Trophoblast cell (in vitro differentiated cells and primary cell): ENCODE measurements around the gene VASN.

Experiments used
- DNase-seq, 2 donors: peaks; one replicate each; pipeline ENCODE4 v3.0.0-alpha.2; 2016
- H2AFZ ChIP-seq: 2 replicates; pipeline ENCODE4 v1.6.1; 2013; ENCODE audit warnings: low read length, moderate library complexity, mild to moderate bottlenecking; ENCODE audit not compliant: insufficient read depth, poor library complexity
- H2AK5ac ChIP-seq: 2 replicates; pipeline ENCODE4 v1.6.1; 2013; ENCODE audit warnings: mild to moderate bottlenecking, low read length
- H2BK120ac ChIP-seq: 2 replicates; pipeline ENCODE4 v1.6.1; 2013; ENCODE audit warnings: low read length, mild to moderate bottlenecking, moderate library complexity; ENCODE audit not compliant: insufficient read depth, poor library complexity
- H2BK12ac ChIP-seq: 2 replicates; pipeline ENCODE4 v1.6.1; 2013; ENCODE audit warnings: mild to moderate bottlenecking, low read length, moderate library complexity
- H2BK5ac ChIP-seq: 2 replicates; pipeline ENCODE4 v1.6.1; 2013; ENCODE audit warnings: low read length, low read depth, moderate library complexity, mild to moderate bottlenecking; ENCODE audit not compliant: poor library complexity
- H3K14ac ChIP-seq: 2 replicates; pipeline ENCODE4 v1.6.1; 2013; ENCODE audit warnings: mild to moderate bottlenecking, low read length
- H3K18ac ChIP-seq: 2 replicates; pipeline ENCODE4 v1.6.1; 2013; ENCODE audit warnings: mild to moderate bottlenecking, low read length
- H3K23ac ChIP-seq: 2 replicates; pipeline ENCODE4 v1.6.1; 2013; ENCODE audit warnings: low read length
- H3K27ac ChIP-seq: 2 replicates; pipeline ENCODE4 v1.5.1; 2013; ENCODE audit warnings: low read depth, mild to moderate bottlenecking, inconsistent platforms, low read length, moderate library complexity
- H3K27me3 ChIP-seq: 2 replicates; pipeline ENCODE4 v1.6.1; 2013; ENCODE audit warnings: inconsistent platforms, mild to moderate bottlenecking, low read length, moderate library complexity; ENCODE audit not compliant: insufficient read depth
- H3K36me3 ChIP-seq, 2 experiments: 1 replicate in 1 of 2; 2 replicates in 1 of 2; pipeline ENCODE4 v1.6.1; 2013; ENCODE audit warnings: low read length in 2 of 2, mild to moderate bottlenecking in 2 of 2, moderate library complexity in 1 of 2; ENCODE audit not compliant: insufficient read depth in 2 of 2, control insufficient read depth in 1 of 2
- H3K4ac ChIP-seq: 2 replicates; pipeline ENCODE4 v1.6.1; 2013; ENCODE audit warnings: low read depth, mild to moderate bottlenecking, low read length, moderate library complexity
- H3K4me1 ChIP-seq, 2 experiments: 1 replicate in 1 of 2; 2 replicates in 1 of 2; pipeline ENCODE4 v1.6.1; 2013; ENCODE audit warnings: low read length in 2 of 2, mild to moderate bottlenecking in 2 of 2, moderate library complexity in 1 of 2; ENCODE audit not compliant: insufficient read depth in 2 of 2, control insufficient read depth in 1 of 2
- H3K4me2 ChIP-seq: 2 replicates; pipeline ENCODE4 v1.6.1; 2013; ENCODE audit warnings: inconsistent platforms, mild to moderate bottlenecking, low read length, moderate library complexity
- H3K4me3 ChIP-seq: 2 replicates; pipeline ENCODE4 v1.5.1; 2013; ENCODE audit warnings: mild to moderate bottlenecking, low read depth, low read length, inconsistent platforms
- H3K79me1 ChIP-seq: one replicate; pipeline ENCODE4 v1.6.1; 2013; ENCODE audit warnings: low read length
- H3K79me2 ChIP-seq: 2 replicates; pipeline ENCODE4 v1.6.1; 2013; ENCODE audit warnings: low read length, mild to moderate bottlenecking; ENCODE audit not compliant: control insufficient read depth, insufficient read depth, poor library complexity
- H3K9ac ChIP-seq: 2 replicates; pipeline ENCODE4 v1.6.1; 2013; ENCODE audit warnings: mild to moderate bottlenecking, low read length
- H3K9me3 ChIP-seq: 2 replicates; pipeline ENCODE4 v1.6.1; 2013; ENCODE audit warnings: low read depth, mild to moderate bottlenecking, control low read depth, inconsistent platforms, low read length; ENCODE audit not compliant: insufficient read depth
- H4K12ac ChIP-seq: 2 replicates; pipeline ENCODE4 v1.6.1; 2013; ENCODE audit warnings: low read depth, mild to moderate bottlenecking, low read length, moderate library complexity
- H4K8ac ChIP-seq: 2 replicates; pipeline ENCODE4 v1.6.1; 2013; ENCODE audit warnings: low read depth, mild to moderate bottlenecking, low read length, moderate library complexity
- H4K91ac ChIP-seq: one replicate; pipeline ENCODE4 v1.6.1; 2013; ENCODE audit warnings: low read depth, mild to moderate bottlenecking, low read length, moderate library complexity
- WGBS: extraction: QIAGEN DNeasy Blood & Tissue Kit; methylation state at CpG from one replicate; pipeline ENCODE4 v1.1.7; 2013; ENCODE audit warnings: missing lambda C conversion rate; ENCODE audit not compliant: insufficient read length, insufficient coverage; ENCODE audit errors: extremely low coverage; 5-methylcytosine and 5-hydroxymethylcytosine counted together

VASN gene

DNA sequence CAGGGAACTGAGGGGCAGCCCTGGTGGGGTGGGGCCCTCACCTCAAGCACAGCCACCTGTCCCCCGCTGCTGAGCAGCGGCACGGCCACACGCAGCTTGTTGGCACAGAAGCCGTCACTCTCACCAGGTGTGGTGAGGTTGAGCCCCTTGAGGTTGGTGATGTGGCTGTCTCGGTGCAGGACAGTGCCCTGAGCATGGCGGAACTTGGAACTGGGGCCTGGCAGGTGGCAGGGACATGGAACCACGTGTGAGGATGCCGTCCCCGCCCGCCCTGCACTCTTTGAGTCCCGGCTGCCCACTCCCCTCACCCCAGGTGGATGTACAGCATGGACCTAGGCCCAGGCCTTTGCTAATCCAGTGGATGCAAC lies 9.7 kb upstream of the VASN start:
- Histone ChIP-seq H3K79me1 (no peaks in the 10 kb centered on the region), H3K4me1 (peaks cover 6 to 11% of the 10 kb centered on the region in 2 experiments), H2AFZ (no peak overlapping the region), H4K91ac (no peak overlapping the region), H3K27me3 (no peaks in the 10 kb centered on the region), H3K14ac (no peak overlapping the region), H2AK5ac (no peak overlapping the region), H3K27ac (no peak overlapping the region), H3K9me3 (peaks cover 6% of the 10 kb centered on the region), H2BK5ac (no peak overlapping the region), H3K36me3 (peaks cover 7 to 24% of the 10 kb centered on the region in 2 experiments), H3K4me3 (no peak overlapping the region), H4K8ac (no peak overlapping the region), H3K79me2 (no peaks in the 10 kb centered on the region), H2BK12ac (no peak overlapping the region), H3K9ac (no peak overlapping the region), H2BK120ac (no peak overlapping the region), H3K4ac (no peak overlapping the region), H4K12ac (no peak overlapping the region), H3K18ac (no peak overlapping the region), H3K23ac (no peak overlapping the region), H3K4me2 (no peak overlapping the region)
- DNase-seq, result no peak
- WGBS, result no CpG with 5 or more reads among the region's 12 CpGs

GRCh38 chr16:4362476-4363135 lies 9.0 kb upstream of the VASN start:
- H4K8ac ChIP-seq, result no peak overlapping the region

GRCh38 chr16:4364196-4365013 lies 7.2 kb upstream of the VASN start:
- H2BK12ac ChIP-seq, result no peak overlapping the region
- H3K27ac ChIP-seq, result no peak overlapping the region
- no peak overlapping the region for H3K14ac ChIP-seq
- H3K4me2 ChIP-seq, result no peak overlapping the region
- no peak overlapping the region for H3K4me3 ChIP-seq
- H3K18ac ChIP-seq, result no peak overlapping the region
- no peak overlapping the region for H4K12ac ChIP-seq
- H3K9ac ChIP-seq, result no peak overlapping the region
- WGBS, result no CpG with 5 or more reads among the region's 37 CpGs
- H3K36me3 ChIP-seq, result peaks cover 7 to 19% of the 10 kb centered on the region in 2 experiments
- no peak overlapping the region for H2BK120ac ChIP-seq
- H3K27me3 ChIP-seq, result no peaks in the 10 kb centered on the region
- H3K9me3 ChIP-seq, result peaks cover 6% of the 10 kb centered on the region
- no peaks in the 10 kb centered on the region for H3K79me2 ChIP-seq
- H4K8ac ChIP-seq, result no peak overlapping the region
- H2BK5ac ChIP-seq, result no peak overlapping the region
- H2AK5ac ChIP-seq, result no peak overlapping the region
- no peak for DNase-seq
- H3K23ac ChIP-seq, result no peak overlapping the region
- no peak overlapping the region for H3K4ac ChIP-seq
- H3K79me1 ChIP-seq, result no peaks in the 10 kb centered on the region
- peaks cover 18 to 23% of the 10 kb centered on the region in 2 experiments for H3K4me1 ChIP-seq
- no peak overlapping the region for H4K91ac ChIP-seq
- H2AFZ ChIP-seq, result no peak overlapping the region

More at GRCh38 chr16:4362476-4363135, 9.0 kb upstream of the VASN start:
- Histone ChIP-seq H2AFZ (no peak overlapping the region), H2AK5ac (no peak overlapping the region), H3K18ac (no peak overlapping the region), H3K36me3 (peaks cover 7 to 24% of the 10 kb centered on the region in 2 experiments), H3K79me1 (no peaks in the 10 kb centered on the region), H3K4me3 (no peak overlapping the region), H3K27ac (no peak overlapping the region), H3K23ac (no peak overlapping the region), H3K4ac (no peak overlapping the region), H3K9ac (no peak overlapping the region), H3K9me3 (peaks cover 6% of the 10 kb centered on the region), H3K79me2 (no peaks in the 10 kb centered on the region), H2BK12ac (no peak overlapping the region), H3K27me3 (no peaks in the 10 kb centered on the region), H4K91ac (no peak overlapping the region), H3K4me2 (no peak overlapping the region), H2BK5ac (no peak overlapping the region), H3K4me1 (peaks cover 11 to 15% of the 10 kb centered on the region in 2 experiments), H2BK120ac (no peak overlapping the region), H4K12ac (no peak overlapping the region), H3K14ac (no peak overlapping the region)
- no CpG with 5 or more reads among the region's 19 CpGs for WGBS
- DNase-seq, result no peak

GRCh38 chr16:4365014-4365406 lies 6.6 kb upstream of the VASN start:
- peaks cover 20 to 25% of the 10 kb centered on the region in 2 experiments for H3K4me1 ChIP-seq
- no peak overlapping the region for H3K4ac ChIP-seq
- no peaks in the 10 kb centered on the region for H3K79me2 ChIP-seq
- H2BK120ac ChIP-seq, result no peak overlapping the region
- H2BK5ac ChIP-seq, result no peak overlapping the region
- no peak overlapping the region for H2BK12ac ChIP-seq
- no peak overlapping the region for H4K91ac ChIP-seq
- no peak overlapping the region for H2AFZ ChIP-seq
- no peak for DNase-seq
- H3K23ac ChIP-seq, result no peak overlapping the region
- peaks cover 7 to 19% of the 10 kb centered on the region in 2 experiments for H3K36me3 ChIP-seq
- H3K14ac ChIP-seq, result no peak overlapping the region
- H4K12ac ChIP-seq, result no peak overlapping the region
- H3K18ac ChIP-seq, result no peak overlapping the region
- no peaks in the 10 kb centered on the region for H3K27me3 ChIP-seq
- H3K9me3 ChIP-seq, result peaks cover 4% of the 10 kb centered on the region
- WGBS, result no CpG with 5 or more reads among the region's 10 CpGs
- no peak overlapping the region for H2AK5ac ChIP-seq
- no peak overlapping the region for H4K8ac ChIP-seq
- no peak overlapping the region for H3K9ac ChIP-seq
- H3K4me2 ChIP-seq, result no peak overlapping the region
- no peaks in the 10 kb centered on the region for H3K79me1 ChIP-seq
- H3K4me3 ChIP-seq, result no peak overlapping the region
- H3K27ac ChIP-seq, result no peak overlapping the region
